HG02759 (cell line): Measurements from ENCODE around the gene CELA3A.
A peak's percentile ranks its signal among the peaks of the same experiment; 100 is the strongest.

Source experiments
- ATAC-seq: cut with Tn5 transposase; IDR thresholded peaks from one replicate; pipeline ENCODE4 v1.9.1; 2021; ENCODE audit warnings: mild to moderate bottlenecking, moderate library complexity; ENCODE audit not compliant: unreplicated experiment

CELA3A gene

GRCh38 chr1:22045604-22046228 lies 44.3 kb downstream of the CELA3A start:
- ATAC-seq, result no peak

GRCh38 chr1:22048351-22049192 lies 47.1 kb downstream of the CELA3A start:
- ATAC-seq, result no peak

- no peak for ATAC-seq
Observed at GRCh38 chr1:22050330-22050729, 48.9 kb downstream of the CELA3A start.

- no peak for ATAC-seq
Observed at GRCh38 chr1:22051607-22052114, 50.2 kb downstream of the CELA3A start.

GRCh38 chr1:22052115-22053016 lies 50.9 kb downstream of the CELA3A start, which contains the start of gene CDC42:
CDC42 (plus strand) TSS chr1:22052709; CDS start chr1:22078479, 25,770 bp downstream.
- peak; percentile 88 for ATAC-seq

GRCh38 chr1:22053017-22053860 lies 51.8 kb downstream of the CELA3A start:
- peak; percentile 44 for ATAC-seq

GRCh38 chr1:22053861-22054770 lies 52.7 kb downstream of the CELA3A start:
- ATAC-seq, result no peak

- ATAC-seq, result no peak
Observed at GRCh38 chr1:22055463-22055862, 54.0 kb downstream of the CELA3A start.

- no peak for ATAC-seq
Observed at GRCh38 chr1:22056043-22056442, 54.6 kb downstream of the CELA3A start.

GRCh38 chr1:22056936-22057335 lies 55.5 kb downstream of the CELA3A start:
- ATAC-seq, result no peak

GRCh38 chr1:22057861-22058260 lies 56.4 kb downstream of the CELA3A start:
- ATAC-seq, result no peak
